Measurements from ENCODE around the gene ST7. TPM values are rescaled to one million over a fixed set of nuclear protein-coding genes. Genes with fewer than 3 reads are reported as not detected.

The ST7 gene
- total and polyA plus RNA-seq, 7 experiments from 2014 or later, result 2.1 to 6.4 (median 4.1) TPM

GRCh38 chr7:117018713-117019112 is 65.4 kb downstream of the ST7 start:
- Histone ChIP-seq H3K4me1 (ENCODE audit: control insufficient read depth in 2 of 2, insufficient read depth in 2 of 2, low read length in 2 of 2) (no peaks in the 10 kb centered on the region), H3K4me3 (ENCODE audit: low read length) (no peak overlapping the region), H3K9me3 (ENCODE audit: control insufficient read depth in 2 of 3, low read length in 3 of 3) (no peaks in the 10 kb centered on the region), H3K27ac (ENCODE audit: low read depth, low read length) (no peak overlapping the region), H3K27me3 (ENCODE audit: control insufficient read depth in 2 of 2, insufficient read depth in 2 of 2, low read length in 2 of 2) (no peaks in the 10 kb centered on the region), H3K36me3 (ENCODE audit: control insufficient read depth in 2 of 3, insufficient read depth in 3 of 3, low read length in 3 of 3) (no peaks in the 10 kb centered on the region)
- intact Hi-C loops (cut with micrococcal nuclease), result no loop called here
- no peak for ATAC-seq
- Mint-ChIP-seq H3K4me1 (peaks cover 2 to 21% (median 12%) of the 10 kb centered on the region in 7 donors), H3K9me3 (no peaks in the 10 kb centered on the region), H3K27me3 (peaks cover 0 to 40% (median 0%) of the 10 kb centered on the region in 5 donors), H3K36me3 (no peaks in the 10 kb centered on the region), H3K27ac (no peak overlapping the region), H3K4me3 (no peak overlapping the region)
- DNase-seq, result no peak
- CTCF ChIA-PET, result interaction anchor here (1.1 kb wide), 1 partner anchor 10 kb away, joined by 4 read pairs; no protein-coding TSS in a partner anchor
- POLR2A ChIA-PET, result no interaction called here

GRCh38 chr7:117019287-117019686 is 66.0 kb downstream of the ST7 start:
- H3K9me3 Mint-ChIP-seq, result no peaks in the 10 kb centered on the region
- POLR2A ChIA-PET, result no interaction called here
- H3K4me3 Mint-ChIP-seq, result no peak overlapping the region

GRCh38 chr7:117019786-117020590 is 66.7 kb downstream of the ST7 start:
- H3K27me3 Mint-ChIP-seq, result peaks cover 0 to 39% (median 0%) of the 10 kb centered on the region in 5 donors
- DNase-seq (no peak), ATAC-seq (no peak)
- Histone ChIP-seq H3K4me1 (ENCODE audit: control insufficient read depth in 2 of 2, insufficient read depth in 2 of 2, low read length in 2 of 2) (no peaks in the 10 kb centered on the region), H3K27ac (ENCODE audit: low read depth, low read length) (no peak overlapping the region), H3K4me3 (ENCODE audit: low read length) (no peak overlapping the region), H3K27me3 (ENCODE audit: control insufficient read depth in 2 of 2, insufficient read depth in 2 of 2, low read length in 2 of 2) (no peaks in the 10 kb centered on the region), H3K36me3 (ENCODE audit: control insufficient read depth in 2 of 3, insufficient read depth in 3 of 3, low read length in 3 of 3) (no peaks in the 10 kb centered on the region), H3K9me3 (ENCODE audit: control insufficient read depth in 2 of 3, low read length in 3 of 3) (no peaks in the 10 kb centered on the region)
- ChIA-PET CTCF (interaction anchor here (0.5 to 1.0 kb wide), 3 partner anchors 31 to 106 kb away, joined by 3 read pairs; no protein-coding TSS in a partner anchor), POLR2A (no interaction called here)
- H3K27ac Mint-ChIP-seq, result no peak overlapping the region
- peaks cover 2 to 20% (median 12%) of the 10 kb centered on the region in 7 donors for H3K4me1 Mint-ChIP-seq
- no peaks in the 10 kb centered on the region for H3K36me3 Mint-ChIP-seq
- intact Hi-C loops (cut with micrococcal nuclease), result no loop called here
- H3K4me3 Mint-ChIP-seq, result no peak overlapping the region
- no peaks in the 10 kb centered on the region for H3K9me3 Mint-ChIP-seq

More at GRCh38 chr7:117019287-117019686, 66.0 kb downstream of the ST7 start:
- H3K36me3 ChIP-seq (ENCODE audit: control insufficient read depth in 2 of 3, insufficient read depth in 3 of 3, low read length in 3 of 3), result no peaks in the 10 kb centered on the region
- no peaks in the 10 kb centered on the region for H3K27me3 ChIP-seq (ENCODE audit: control insufficient read depth in 2 of 2, insufficient read depth in 2 of 2, low read length in 2 of 2)
- Mint-ChIP-seq H3K27ac (no peak overlapping the region), H3K36me3 (no peaks in the 10 kb centered on the region), H3K4me1 (peaks cover 2 to 20% (median 12%) of the 10 kb centered on the region in 7 donors), H3K27me3 (peaks cover 0 to 37% (median 0%) of the 10 kb centered on the region in 5 donors)
- H3K4me3 ChIP-seq (ENCODE audit: low read length), result no peak overlapping the region
- intact Hi-C loops (cut with micrococcal nuclease), result no loop called here
- ATAC-seq (no peak), DNase-seq (no peak)
- H3K4me1 ChIP-seq (ENCODE audit: control insufficient read depth in 2 of 2, insufficient read depth in 2 of 2, low read length in 2 of 2), result no peaks in the 10 kb centered on the region
- H3K9me3 ChIP-seq (ENCODE audit: control insufficient read depth in 2 of 3, low read length in 3 of 3), result no peaks in the 10 kb centered on the region
- CTCF ChIA-PET, result interaction anchor here (0.5 to 1.1 kb wide), 3 partner anchors 10 to 107 kb away, joined by 3 to 4 read pairs (median 3); no protein-coding TSS in a partner anchor
- H3K27ac ChIP-seq (ENCODE audit: low read depth, low read length), result no peak overlapping the region

DNA sequence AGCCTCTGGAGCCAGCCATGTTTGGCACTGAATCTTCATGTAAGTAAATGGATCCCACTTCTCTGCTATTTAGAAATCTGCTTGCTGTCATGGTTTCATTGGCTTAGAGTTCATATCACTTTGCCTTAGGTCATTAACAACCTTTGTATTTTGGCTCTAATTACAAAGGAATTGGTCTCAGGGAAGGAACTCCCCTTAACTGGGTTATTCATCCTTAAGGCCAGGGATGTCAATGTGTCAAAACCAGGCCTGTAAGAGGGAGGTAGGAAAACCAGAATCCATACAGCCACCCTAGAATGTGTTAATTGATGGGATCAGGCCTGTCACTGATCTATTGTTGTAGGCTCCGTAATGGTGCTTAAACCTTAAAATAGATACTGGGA is 67.3 kb downstream of the ST7 start:
- no peak overlapping the region for H3K27ac Mint-ChIP-seq
- CTCF ChIA-PET, result interaction anchor here (1.0 kb wide), 1 partner anchor 105 kb away, joined by 3 read pairs; no protein-coding TSS in a partner anchor

GRCh38 chr7:117021366-117021765 is 68.1 kb downstream of the ST7 start:
- Mint-ChIP-seq H3K36me3 (no peaks in the 10 kb centered on the region), H3K27ac (no peak overlapping the region), H3K4me3 (no peak overlapping the region), H3K4me1 (peaks cover 2 to 14% (median 12%) of the 10 kb centered on the region in 7 donors), H3K27me3 (peaks cover 0 to 29% (median 0%) of the 10 kb centered on the region in 5 donors), H3K9me3 (peaks cover 0 to 2% (median 0%) of the 10 kb centered on the region in 11 donors)
- intact Hi-C loops (cut with micrococcal nuclease), result no loop called here
- no peak for ATAC-seq
- no peak for DNase-seq
- CTCF ChIA-PET, result no interaction called here
- no peaks in the 10 kb centered on the region for H3K36me3 ChIP-seq (ENCODE audit: control insufficient read depth in 2 of 3, insufficient read depth in 3 of 3, low read length in 3 of 3)
- H3K9me3 ChIP-seq (ENCODE audit: control insufficient read depth in 2 of 3, low read length in 3 of 3), result no peaks in the 10 kb centered on the region
- H3K27me3 ChIP-seq (ENCODE audit: control insufficient read depth in 2 of 2, insufficient read depth in 2 of 2, low read length in 2 of 2), result no peaks in the 10 kb centered on the region
- no peak overlapping the region for H3K4me3 ChIP-seq (ENCODE audit: low read length)
- H3K27ac ChIP-seq (ENCODE audit: low read depth, low read length), result no peak overlapping the region
- H3K4me1 ChIP-seq (ENCODE audit: control insufficient read depth in 2 of 2, insufficient read depth in 2 of 2, low read length in 2 of 2), result no peaks in the 10 kb centered on the region
- POLR2A ChIA-PET, result no interaction called here

More for the DNA sequence above, 67.3 kb downstream of the ST7 start:
- H3K27ac ChIP-seq (ENCODE audit: low read depth, low read length), result no peak overlapping the region
- no peaks in the 10 kb centered on the region for H3K27me3 ChIP-seq (ENCODE audit: control insufficient read depth in 2 of 2, insufficient read depth in 2 of 2, low read length in 2 of 2)
- peaks cover 0 to 2% (median 0%) of the 10 kb centered on the region in 11 donors for H3K9me3 Mint-ChIP-seq
- peaks cover 2 to 15% (median 12%) of the 10 kb centered on the region in 7 donors for H3K4me1 Mint-ChIP-seq
- DNase-seq (no peak), ATAC-seq (no peak)
- POLR2A ChIA-PET, result no interaction called here
- H3K4me3 Mint-ChIP-seq, result no peak overlapping the region
- H3K9me3 ChIP-seq (ENCODE audit: control insufficient read depth in 2 of 3, low read length in 3 of 3), result no peaks in the 10 kb centered on the region
- no peak overlapping the region for H3K4me3 ChIP-seq (ENCODE audit: low read length)
- H3K36me3 Mint-ChIP-seq, result no peaks in the 10 kb centered on the region
- H3K4me1 ChIP-seq (ENCODE audit: control insufficient read depth in 2 of 2, insufficient read depth in 2 of 2, low read length in 2 of 2), result no peaks in the 10 kb centered on the region
- peaks cover 0 to 35% (median 0%) of the 10 kb centered on the region in 5 donors for H3K27me3 Mint-ChIP-seq
- intact Hi-C loops (cut with micrococcal nuclease), result no loop called here
- no peaks in the 10 kb centered on the region for H3K36me3 ChIP-seq (ENCODE audit: control insufficient read depth in 2 of 3, insufficient read depth in 3 of 3, low read length in 3 of 3)

GRCh38 chr7:117021986-117022385 is 68.7 kb downstream of the ST7 start:
- no peak overlapping the region for H3K27ac Mint-ChIP-seq
- no peak overlapping the region for H3K4me3 ChIP-seq (ENCODE audit: low read length)
- ChIA-PET CTCF (no interaction called here), POLR2A (no interaction called here)
- no peaks in the 10 kb centered on the region for H3K36me3 Mint-ChIP-seq
- no peaks in the 10 kb centered on the region for H3K36me3 ChIP-seq (ENCODE audit: control insufficient read depth in 2 of 3, insufficient read depth in 3 of 3, low read length in 3 of 3)
- H3K9me3 ChIP-seq (ENCODE audit: control insufficient read depth in 2 of 3, low read length in 3 of 3), result no peaks in the 10 kb centered on the region
- intact Hi-C loops (cut with micrococcal nuclease), result no loop called here
- H3K4me1 Mint-ChIP-seq, result peaks cover 2 to 12% (median 9%) of the 10 kb centered on the region in 7 donors
- no peak overlapping the region for H3K4me3 Mint-ChIP-seq
- H3K27ac ChIP-seq (ENCODE audit: low read depth, low read length), result no peak overlapping the region
- DNase-seq (no peak), ATAC-seq (no peak)
- H3K4me1 ChIP-seq (ENCODE audit: control insufficient read depth in 2 of 2, insufficient read depth in 2 of 2, low read length in 2 of 2), result no peaks in the 10 kb centered on the region
- H3K27me3 Mint-ChIP-seq, result peaks cover 0 to 31% (median 0%) of the 10 kb centered on the region in 5 donors
- H3K27me3 ChIP-seq (ENCODE audit: control insufficient read depth in 2 of 2, insufficient read depth in 2 of 2, low read length in 2 of 2), result no peaks in the 10 kb centered on the region
- H3K9me3 Mint-ChIP-seq, result peaks cover 0 to 2% (median 0%) of the 10 kb centered on the region in 11 donors

Data from naive thymus-derived CD4-positive, alpha-beta T cell (primary cell).